ENCODE results near the gene CDKL2. TPM values are rescaled to one million over a fixed set of nuclear protein-coding genes. Genes with fewer than 3 reads are reported as not detected.

CDKL2 gene
- total and polyA plus RNA-seq, 9 of the 15 experiments (the other 6 are each of a cell fraction or from before 2014, with no cell fraction given) = 0.01 to 0.16 TPM; not detected in 7

DNA sequence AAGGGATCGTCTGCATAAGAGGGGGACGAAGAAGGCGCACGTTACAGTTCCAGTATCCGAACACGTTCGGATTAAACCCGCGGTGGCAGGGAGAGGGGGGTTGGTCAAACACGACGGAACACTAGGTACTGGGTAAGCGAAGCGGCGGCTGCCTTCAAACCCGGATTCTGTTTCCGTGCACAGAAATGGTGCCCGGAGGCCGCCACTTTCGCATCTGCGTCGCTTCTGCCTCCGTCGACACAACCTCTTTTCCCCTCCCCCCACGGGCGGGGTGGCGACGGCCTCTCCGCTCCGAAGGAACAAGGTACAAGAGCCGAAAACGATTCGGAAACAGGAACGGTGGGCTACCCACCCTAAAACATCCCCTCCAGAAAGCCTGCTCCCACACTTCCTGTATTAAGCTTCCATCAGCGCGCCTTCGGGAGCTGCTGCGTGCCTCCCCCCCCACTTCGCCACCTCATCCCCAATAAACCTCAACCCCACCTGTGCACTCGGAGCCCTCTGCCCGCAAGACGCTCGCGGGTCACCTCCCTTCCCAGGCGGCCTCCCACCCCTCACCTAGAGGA, 42.2 kb upstream of the CDKL2 start (continued):
- TF ChIP-seq, protein P1, sequence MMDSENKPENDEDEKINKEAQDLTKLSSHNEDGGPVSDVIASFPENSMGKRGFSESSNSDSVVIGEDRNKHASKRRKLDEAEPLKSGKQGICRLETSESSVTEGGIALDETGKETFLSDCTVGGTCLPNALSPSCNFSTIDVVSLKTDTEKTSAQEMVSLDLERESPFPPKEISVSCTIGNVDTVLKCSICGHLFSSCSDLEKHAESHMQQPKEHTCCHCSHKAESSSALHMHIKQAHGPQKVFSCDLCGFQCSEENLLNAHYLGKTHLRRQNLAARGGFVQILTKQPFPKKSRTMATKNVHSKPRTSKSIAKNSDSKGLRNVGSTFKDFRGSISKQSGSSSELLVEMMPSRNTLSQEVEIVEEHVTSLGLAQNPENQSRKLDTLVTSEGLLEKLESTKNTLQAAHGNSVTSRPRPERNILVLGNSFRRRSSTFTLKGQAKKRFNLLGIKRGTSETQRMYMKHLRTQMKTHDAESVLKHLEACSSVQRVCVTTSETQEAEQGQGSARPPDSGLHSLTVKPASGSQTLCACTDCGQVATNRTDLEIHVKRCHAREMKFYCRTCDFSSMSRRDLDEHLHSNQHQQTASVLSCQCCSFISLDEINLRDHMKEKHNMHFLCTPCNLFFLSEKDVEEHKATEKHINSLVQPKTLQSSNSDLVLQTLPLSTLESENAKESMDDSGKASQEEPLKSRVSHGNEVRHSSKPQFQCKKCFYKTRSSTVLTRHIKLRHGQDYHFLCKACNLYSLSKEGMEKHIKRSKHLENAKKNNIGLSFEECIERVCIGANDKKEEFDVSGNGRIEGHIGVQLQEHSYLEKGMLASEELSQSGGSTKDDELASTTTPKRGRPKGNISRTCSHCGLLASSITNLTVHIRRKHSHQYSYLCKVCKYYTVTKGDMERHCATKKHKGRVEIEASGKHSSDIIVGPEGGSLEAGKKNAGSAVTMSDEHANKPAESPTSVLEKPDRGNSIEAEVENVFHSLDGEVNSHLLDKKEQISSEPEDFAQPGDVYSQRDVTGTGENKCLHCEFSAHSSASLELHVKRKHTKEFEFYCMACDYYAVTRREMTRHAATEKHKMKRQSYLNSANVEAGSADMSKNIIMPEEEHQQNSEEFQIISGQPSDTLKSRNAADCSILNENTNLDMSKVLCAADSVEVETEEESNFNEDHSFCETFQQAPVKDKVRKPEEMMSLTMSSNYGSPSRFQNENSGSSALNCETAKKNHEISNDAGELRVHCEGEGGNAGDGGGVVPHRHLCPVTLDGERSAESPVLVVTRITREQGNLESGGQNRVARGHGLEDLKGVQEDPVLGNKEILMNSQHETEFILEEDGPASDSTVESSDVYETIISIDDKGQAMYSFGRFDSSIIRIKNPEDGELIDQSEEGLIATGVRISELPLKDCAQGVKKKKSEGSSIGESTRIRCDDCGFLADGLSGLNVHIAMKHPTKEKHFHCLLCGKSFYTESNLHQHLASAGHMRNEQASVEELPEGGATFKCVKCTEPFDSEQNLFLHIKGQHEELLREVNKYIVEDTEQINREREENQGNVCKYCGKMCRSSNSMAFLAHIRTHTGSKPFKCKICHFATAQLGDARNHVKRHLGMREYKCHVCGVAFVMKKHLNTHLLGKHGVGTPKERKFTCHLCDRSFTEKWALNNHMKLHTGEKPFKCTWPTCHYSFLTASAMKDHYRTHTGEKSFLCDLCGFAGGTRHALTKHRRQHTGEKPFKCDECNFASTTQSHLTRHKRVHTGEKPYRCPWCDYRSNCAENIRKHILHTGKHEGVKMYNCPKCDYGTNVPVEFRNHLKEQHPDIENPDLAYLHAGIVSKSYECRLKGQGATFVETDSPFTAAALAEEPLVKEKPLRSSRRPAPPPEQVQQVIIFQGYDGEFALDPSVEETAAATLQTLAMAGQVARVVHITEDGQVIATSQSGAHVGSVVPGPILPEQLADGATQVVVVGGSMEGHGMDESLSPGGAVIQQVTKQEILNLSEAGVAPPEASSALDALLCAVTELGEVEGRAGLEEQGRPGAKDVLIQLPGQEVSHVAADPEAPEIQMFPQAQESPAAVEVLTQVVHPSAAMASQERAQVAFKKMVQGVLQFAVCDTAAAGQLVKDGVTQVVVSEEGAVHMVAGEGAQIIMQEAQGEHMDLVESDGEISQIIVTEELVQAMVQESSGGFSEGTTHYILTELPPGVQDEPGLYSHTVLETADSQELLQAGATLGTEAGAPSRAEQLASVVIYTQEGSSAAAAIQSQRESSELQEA (IDR thresholded peaks at IDR 0.05; ENCODE audit: low read depth) = no peak
- TF ChIP-seq TOE1 (IDR thresholded peaks at IDR 0.05; ENCODE audit: borderline replicate concordance) (no peak), TOE1 (CRISPR knock-in tag; IDR thresholded peaks at IDR 0.05; ENCODE audit: borderline replicate concordance, low read depth) (no peak), RFX1 (IDR thresholded peaks at IDR 0.05) (no peak), YY1 (IDR thresholded peaks at IDR 0.05; ENCODE audit: borderline replicate concordance in 1 of 3, control insufficient read depth in 1 of 3, extremely low read depth in 1 of 3, insufficient read depth in 3 of 3, insufficient read length in 1 of 3, insufficient replicate concordance in 2 of 3, low read depth in 1 of 3, low read length in 2 of 3) (peak in 2 of 3 experiments; percentile 69 to 81), ZNF311 (CRISPR knock-in tag; IDR thresholded peaks at IDR 0.05) (no peak), SIN3A (IDR thresholded peaks at IDR 0.05; ENCODE audit: borderline replicate concordance in 2 of 2, control insufficient read depth in 1 of 2, low read depth in 2 of 2, low read length in 2 of 2) (0 out of 4 replicates have a peak, but pooled peaks of 1 of the 2 experiments have one; percentile 16), POLR2H (tag; IDR thresholded peaks at IDR 0.05; ENCODE audit: low read depth) (no peak), ZNF766 (CRISPR knock-in tag; conservative IDR thresholded peaks at IDR 0.05) (peak; percentile 87), PRMT5 (CRISPR knock-in tag; IDR thresholded peaks at IDR 0.05) (no peak)
- TF ChIP-seq, protein P2, sequence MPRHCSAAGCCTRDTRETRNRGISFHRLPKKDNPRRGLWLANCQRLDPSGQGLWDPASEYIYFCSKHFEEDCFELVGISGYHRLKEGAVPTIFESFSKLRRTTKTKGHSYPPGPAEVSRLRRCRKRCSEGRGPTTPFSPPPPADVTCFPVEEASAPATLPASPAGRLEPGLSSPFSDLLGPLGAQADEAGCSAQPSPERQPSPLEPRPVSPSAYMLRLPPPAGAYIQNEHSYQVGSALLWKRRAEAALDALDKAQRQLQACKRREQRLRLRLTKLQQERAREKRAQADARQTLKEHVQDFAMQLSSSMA (CRISPR knock-in tag; IDR thresholded peaks at IDR 0.05) = no peak
- TF ChIP-seq, protein P3, sequence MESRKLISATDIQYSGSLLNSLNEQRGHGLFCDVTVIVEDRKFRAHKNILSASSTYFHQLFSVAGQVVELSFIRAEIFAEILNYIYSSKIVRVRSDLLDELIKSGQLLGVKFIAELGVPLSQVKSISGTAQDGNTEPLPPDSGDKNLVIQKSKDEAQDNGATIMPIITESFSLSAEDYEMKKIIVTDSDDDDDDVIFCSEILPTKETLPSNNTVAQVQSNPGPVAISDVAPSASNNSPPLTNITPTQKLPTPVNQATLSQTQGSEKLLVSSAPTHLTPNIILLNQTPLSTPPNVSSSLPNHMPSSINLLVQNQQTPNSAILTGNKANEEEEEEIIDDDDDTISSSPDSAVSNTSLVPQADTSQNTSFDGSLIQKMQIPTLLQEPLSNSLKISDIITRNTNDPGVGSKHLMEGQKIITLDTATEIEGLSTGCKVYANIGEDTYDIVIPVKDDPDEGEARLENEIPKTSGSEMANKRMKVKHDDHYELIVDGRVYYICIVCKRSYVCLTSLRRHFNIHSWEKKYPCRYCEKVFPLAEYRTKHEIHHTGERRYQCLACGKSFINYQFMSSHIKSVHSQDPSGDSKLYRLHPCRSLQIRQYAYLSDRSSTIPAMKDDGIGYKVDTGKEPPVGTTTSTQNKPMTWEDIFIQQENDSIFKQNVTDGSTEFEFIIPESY (CRISPR knock-in tag; IDR thresholded peaks at IDR 0.05) = no peak
- TF ChIP-seq, protein P4, sequence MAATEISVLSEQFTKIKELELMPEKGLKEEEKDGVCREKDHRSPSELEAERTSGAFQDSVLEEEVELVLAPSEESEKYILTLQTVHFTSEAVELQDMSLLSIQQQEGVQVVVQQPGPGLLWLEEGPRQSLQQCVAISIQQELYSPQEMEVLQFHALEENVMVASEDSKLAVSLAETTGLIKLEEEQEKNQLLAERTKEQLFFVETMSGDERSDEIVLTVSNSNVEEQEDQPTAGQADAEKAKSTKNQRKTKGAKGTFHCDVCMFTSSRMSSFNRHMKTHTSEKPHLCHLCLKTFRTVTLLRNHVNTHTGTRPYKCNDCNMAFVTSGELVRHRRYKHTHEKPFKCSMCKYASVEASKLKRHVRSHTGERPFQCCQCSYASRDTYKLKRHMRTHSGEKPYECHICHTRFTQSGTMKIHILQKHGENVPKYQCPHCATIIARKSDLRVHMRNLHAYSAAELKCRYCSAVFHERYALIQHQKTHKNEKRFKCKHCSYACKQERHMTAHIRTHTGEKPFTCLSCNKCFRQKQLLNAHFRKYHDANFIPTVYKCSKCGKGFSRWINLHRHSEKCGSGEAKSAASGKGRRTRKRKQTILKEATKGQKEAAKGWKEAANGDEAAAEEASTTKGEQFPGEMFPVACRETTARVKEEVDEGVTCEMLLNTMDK (IDR thresholded peaks at IDR 0.05; ENCODE audit: borderline replicate concordance, insufficient read depth, low read depth, low read length, poor library complexity, severe bottlenecking) = no peak

All from K562 (cell line).